IMR-90 (cell line): ENCODE measurements around the gene TFDP2. TPM values are rescaled to one million over a fixed set of nuclear protein-coding genes. Genes with fewer than 3 reads are reported as not detected.

Experiments
- ATAC-seq: fragments of 200-7000 bp; cut with Tn5 transposase; 2 replicates; pipeline ENCODE4 v1.9.1; 2020; ENCODE audit warnings: low read depth, mild to moderate bottlenecking, moderate library complexity
- BruUV-seq: library from RNA; stranded (reverse); fragments of 400-500 nt; replicated peaks from 2 replicates; lab custom pipeline; 2021; lab: Mats Ljungman, UMichigan
- CTCF ChIA-PET: fragments of 300-600 bp; formaldehyde crosslinking; extraction: SDS; loops from one replicate; lab custom pipeline; 2021; ENCODE audit warnings: antibody characterized with exemption; lab: Yijun Ruan, JAX
- POLR2A ChIA-PET: fragments of 300-600 bp; sonication (Branson Sonifier 250); formaldehyde crosslinking; loops from one replicate; lab custom pipeline; 2022; ENCODE audit warnings: antibody characterized with exemption; ENCODE audit not compliant: unreplicated experiment; lab: Charles Lee
- DNase-seq: peaks from one replicate; pipeline ENCODE4 v3.0.0; 2013
- H2AFZ ChIP-seq: replicated peaks from 2 replicates; pipeline ENCODE3; 2013; ENCODE audit warnings: low read length, mild to moderate bottlenecking; ENCODE audit not compliant: poor library complexity
- H2AK5ac ChIP-seq: 2 replicates; pipeline ENCODE4 v1.6.1; 2013; ENCODE audit warnings: low read depth, low read length, inconsistent platforms
- H2AK9ac ChIP-seq: replicated peaks from 2 replicates; pipeline ENCODE3; 2013; ENCODE audit warnings: mild to moderate bottlenecking, low read depth, low read length, moderate library complexity; ENCODE audit not compliant: poor library complexity
- H2BK120ac ChIP-seq: 2 replicates; pipeline ENCODE4 v1.6.1; 2013; ENCODE audit warnings: low read depth, low read length, inconsistent platforms
- H2BK15ac ChIP-seq: 3 replicates; pipeline ENCODE4 v1.6.1; 2013; ENCODE audit warnings: low read depth, low read length, inconsistent platforms
- H2BK20ac ChIP-seq: 2 replicates; pipeline ENCODE4 v1.6.1; 2013; ENCODE audit warnings: low read depth, mild to moderate bottlenecking, inconsistent platforms, low read length, moderate library complexity
- H2BK5ac ChIP-seq: 2 replicates; pipeline ENCODE4 v1.6.1; 2013; ENCODE audit warnings: mild to moderate bottlenecking, low read depth, low read length, inconsistent platforms; ENCODE audit not compliant: poor library complexity, severe bottlenecking
- H3K14ac ChIP-seq: replicated peaks from 2 replicates; pipeline ENCODE4 v1.6.1; 2013; ENCODE audit warnings: low read depth, low read length, inconsistent platforms
- H3K18ac ChIP-seq: 2 replicates; pipeline ENCODE4 v1.6.1; 2013; ENCODE audit warnings: low read depth, low read length, control low read depth
- H3K23ac ChIP-seq: 2 replicates; pipeline ENCODE4 v1.6.1; 2013; ENCODE audit warnings: low read depth, low read length, inconsistent platforms
- H3K27ac ChIP-seq: 2 replicates; pipeline ENCODE4 v1.5.1; 2013; ENCODE audit warnings: mild to moderate bottlenecking, control low read depth, low read length; ENCODE audit not compliant: insufficient read depth
- H3K27me3 ChIP-seq: 2 replicates; pipeline ENCODE4 v1.6.1; 2013; ENCODE audit warnings: low read length; ENCODE audit not compliant: control insufficient read depth, insufficient read depth
- H3K36me3 ChIP-seq: 2 replicates; pipeline ENCODE4 v1.6.1; 2013; ENCODE audit warnings: low read length, mixed read lengths; ENCODE audit not compliant: control insufficient read depth, insufficient read depth
- H3K4ac ChIP-seq: 2 replicates; pipeline ENCODE4 v1.6.1; 2013; ENCODE audit warnings: low read depth, low read length, inconsistent platforms
- H3K4me1 ChIP-seq: 2 replicates; pipeline ENCODE4 v1.6.1; 2013; ENCODE audit warnings: low read length, mixed read lengths; ENCODE audit not compliant: control insufficient read depth, insufficient read depth
- H3K4me2 ChIP-seq: 2 replicates; pipeline ENCODE4 v1.6.1; 2013; ENCODE audit warnings: low read depth, mild to moderate bottlenecking, control low read depth, low read length, moderate library complexity
- H3K4me3 ChIP-seq: 2 replicates; pipeline ENCODE4 v1.5.1; 2013; ENCODE audit warnings: low read depth, mild to moderate bottlenecking, control low read depth, low read length, moderate library complexity; ENCODE audit not compliant: insufficient read depth
- H3K56ac ChIP-seq: 2 replicates; pipeline ENCODE4 v1.6.1; 2013; ENCODE audit warnings: low read length, inconsistent platforms; ENCODE audit not compliant: insufficient read depth; ENCODE audit errors: extremely low read depth
- H3K79me1 ChIP-seq, 2 experiments: 2 replicates each; pipeline ENCODE4 v1.6.1; 2013; ENCODE audit warnings: low read length in 2 of 2, inconsistent platforms in 1 of 2, low read depth in 1 of 2
- H3K9ac ChIP-seq: 2 replicates; pipeline ENCODE4 v1.6.1; 2013; ENCODE audit warnings: low read depth, low read length, control low read depth
- H3K9me1 ChIP-seq: 2 replicates; pipeline ENCODE4 v1.6.1; 2013; ENCODE audit warnings: low read length, inconsistent platforms; ENCODE audit not compliant: insufficient read depth
- H3K9me3 ChIP-seq: 2 replicates; pipeline ENCODE4 v1.6.1; 2013; ENCODE audit warnings: low read length; ENCODE audit not compliant: control insufficient read depth, insufficient read depth
- H4K20me1 ChIP-seq: 2 replicates; pipeline ENCODE4 v1.6.1; 2013; ENCODE audit warnings: low read length, inconsistent platforms; ENCODE audit not compliant: insufficient read depth
- H4K5ac ChIP-seq: 2 replicates; pipeline ENCODE4 v1.6.1; 2013; ENCODE audit warnings: mild to moderate bottlenecking, low read depth, low read length, control low read depth
- H4K8ac ChIP-seq, 2 experiments: 2 replicates each; pipeline ENCODE4 v1.6.1; 2013; ENCODE audit warnings: low read depth in 2 of 2, low read length in 2 of 2, control low read depth in 1 of 2, inconsistent platforms in 1 of 2
- H4K91ac ChIP-seq: 2 replicates; pipeline ENCODE4 v1.6.1; 2013; ENCODE audit warnings: low read depth, low read length, inconsistent platforms; ENCODE audit not compliant: insufficient read depth
- FOS ChIP-seq: fragments of 150-350 bp; IDR thresholded peaks from 2 replicates; pipeline ENCODE4 v1.6.1; 2016; ENCODE audit warnings: low read depth, low read length
- MAFK ChIP-seq: IDR thresholded peaks from 2 replicates; pipeline ENCODE4 v1.6.1; 2012; ENCODE audit warnings: low read depth, low read length, improper control_type of control experiment
- RAD21 ChIP-seq: IDR thresholded peaks from 2 replicates; pipeline ENCODE4 v1.6.1; 2012; ENCODE audit warnings: low read length, improper control_type of control experiment
- RCOR1 ChIP-seq: IDR thresholded peaks from 2 replicates; pipeline ENCODE4 v1.6.1; 2012; ENCODE audit warnings: mild to moderate bottlenecking, low read length, improper control_type of control experiment; ENCODE audit not compliant: insufficient replicate concordance
- WGBS, 2 experiments: methylation state at CpG; one replicate each; pipeline versions ENCODE4 v1.1.5 to v1.1.7; 2013; ENCODE audit warnings: missing lambda C conversion rate in 2 of 2; ENCODE audit not compliant: insufficient read length in 1 of 2; ENCODE audit errors: extremely low coverage in 2 of 2; 5-methylcytosine and 5-hydroxymethylcytosine counted together
- dilution Hi-C: fragments of 300-500 bp; cut with HindIII; formaldehyde crosslinking; loops from one replicate; pipeline ENCODE4 v1.14.3; 2018; ENCODE audit warnings: low sequenced_read_pairs; ENCODE audit not compliant: unreplicated experiment
- in situ Hi-C: fragments of 300-500 bp; cut with MboI; formaldehyde crosslinking; loops from 3 replicates; pipeline ENCODE4 v1.14.3; 2019; ENCODE audit warnings: low sequenced_read_pairs, inconsistent platforms, mixed read lengths
- intact Hi-C: fragments of 100-400 bp; cut with micrococcal nuclease; formaldehyde crosslinking; loops from 2 replicates; pipeline ENCODE4 v1.10.0; 2022
- polyA plus RNA-seq, 3 experiments: library from polyadenylated mRNA; depleted of rRNA; stranded (reverse); fragments of >200 nt; gene quantifications; 2 replicates each; pipeline ENCODE4 v1.2.3, GENCODE V29; 2012; ENCODE audit warnings: low replicate concordance in 1 of 3
- total RNA-seq: library from RNA; depleted of rRNA; stranded (reverse); fragments of >200 nt; gene quantifications from 2 replicates; pipeline ENCODE4 v1.2.3, GENCODE V29; 2012
- TF ChIP-seq, protein P1 (sequence below): fragments of 150-350 bp; IDR thresholded peaks from 2 replicates; pipeline ENCODE4 v1.6.1; 2017; ENCODE audit warnings: mild to moderate bottlenecking, antibody characterized with exemption, low read length, low read depth
- TF ChIP-seq, protein P2 (sequence below): fragments of 150-350 bp; IDR thresholded peaks from 2 replicates; pipeline ENCODE4 v1.6.1; 2016; ENCODE audit warnings: low read depth, mild to moderate bottlenecking, low read length, moderate library complexity, borderline replicate concordance
- TF ChIP-seq, protein P3 (sequence below): conservative IDR thresholded peaks from 2 replicates; pipeline ENCODE4 v1.5.1; 2012; ENCODE audit warnings: mild to moderate bottlenecking, low read depth, low read length, improper control_type of control experiment

Gene TFDP2
- total and polyA plus RNA-seq, 2 of the 4 experiments (the other 2 are of a cell fraction): 10.7 to 23.7 TPM

DNA sequence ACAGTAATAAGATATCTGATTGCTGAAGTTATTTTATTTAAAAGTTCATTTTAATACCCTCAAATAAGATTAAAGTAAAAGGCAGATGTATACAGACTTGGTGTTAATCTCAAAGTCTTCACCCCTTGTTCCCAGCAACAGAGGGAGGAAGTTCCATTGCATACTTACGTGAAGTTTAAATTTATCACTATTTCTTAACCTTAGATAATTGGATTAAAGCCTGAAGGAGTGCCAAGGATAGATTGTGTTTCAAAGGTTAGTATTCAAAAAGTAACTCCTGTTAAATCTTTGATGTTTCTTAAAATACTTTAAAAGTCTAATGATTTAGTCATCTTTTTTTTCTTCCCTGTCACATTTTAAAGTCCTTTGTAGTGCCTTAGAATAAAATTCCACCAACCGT is 233.6 kb downstream of the TFDP2 start:
- peaks cover 16% of the 10 kb centered on the region for H3K36me3 ChIP-seq
- no peak for ATAC-seq
- intact Hi-C loops: no loop called here
- no peaks in the 10 kb centered on the region for H3K9me3 ChIP-seq
- H4K91ac ChIP-seq: no peak overlapping the region
- no peak overlapping the region for H3K14ac ChIP-seq
- no peak overlapping the region for H2BK20ac ChIP-seq
- H2BK15ac ChIP-seq: no peak overlapping the region
- in situ Hi-C loops: loop anchor here (10.0 kb wide), 1 partner anchor 321 kb away; no protein-coding TSS in a partner anchor
- WGBS, 2 experiments: no CpG with 5 or more reads among the region's 2 CpGs
- no peak overlapping the region for H4K8ac ChIP-seq
- no peak overlapping the region for H3K27ac ChIP-seq
- H4K5ac ChIP-seq: no peak overlapping the region
- H4K20me1 ChIP-seq: no peaks in the 10 kb centered on the region; the same call in none of the 2 replicates
- H3K4me2 ChIP-seq: no peak overlapping the region
- H3K23ac ChIP-seq: no peak overlapping the region
- H2BK5ac ChIP-seq: no peak overlapping the region
- H2AFZ ChIP-seq: no peak overlapping the region
- dilution Hi-C loops: no loop called here
- H2AK5ac ChIP-seq: no peak overlapping the region
- no peak overlapping the region for H3K9ac ChIP-seq
- peaks cover 2% of the 10 kb centered on the region for H3K4me1 ChIP-seq
- H3K18ac ChIP-seq: no peak overlapping the region
- no peak overlapping the region for H2AK9ac ChIP-seq
- POLR2A ChIA-PET: no interaction called here
- DNase-seq: no peak
- CTCF ChIA-PET: interaction anchor here (1.2 kb wide), 1 partner anchor 9 kb away, joined by 3 read pairs; no protein-coding TSS in a partner anchor
- peaks cover 8% of the 10 kb centered on the region for H3K9me1 ChIP-seq
- TF ChIP-seq MAFK (no peak), RAD21 (no peak), RCOR1 (no peak), FOS (no peak)
- TF ChIP-seq, protein P1, sequence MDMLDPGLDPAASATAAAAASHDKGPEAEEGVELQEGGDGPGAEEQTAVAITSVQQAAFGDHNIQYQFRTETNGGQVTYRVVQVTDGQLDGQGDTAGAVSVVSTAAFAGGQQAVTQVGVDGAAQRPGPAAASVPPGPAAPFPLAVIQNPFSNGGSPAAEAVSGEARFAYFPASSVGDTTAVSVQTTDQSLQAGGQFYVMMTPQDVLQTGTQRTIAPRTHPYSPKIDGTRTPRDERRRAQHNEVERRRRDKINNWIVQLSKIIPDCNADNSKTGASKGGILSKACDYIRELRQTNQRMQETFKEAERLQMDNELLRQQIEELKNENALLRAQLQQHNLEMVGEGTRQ: no peak
- TF ChIP-seq, protein P2, sequence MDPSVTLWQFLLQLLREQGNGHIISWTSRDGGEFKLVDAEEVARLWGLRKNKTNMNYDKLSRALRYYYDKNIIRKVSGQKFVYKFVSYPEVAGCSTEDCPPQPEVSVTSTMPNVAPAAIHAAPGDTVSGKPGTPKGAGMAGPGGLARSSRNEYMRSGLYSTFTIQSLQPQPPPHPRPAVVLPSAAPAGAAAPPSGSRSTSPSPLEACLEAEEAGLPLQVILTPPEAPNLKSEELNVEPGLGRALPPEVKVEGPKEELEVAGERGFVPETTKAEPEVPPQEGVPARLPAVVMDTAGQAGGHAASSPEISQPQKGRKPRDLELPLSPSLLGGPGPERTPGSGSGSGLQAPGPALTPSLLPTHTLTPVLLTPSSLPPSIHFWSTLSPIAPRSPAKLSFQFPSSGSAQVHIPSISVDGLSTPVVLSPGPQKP: no peak
- TF ChIP-seq, protein P3, sequence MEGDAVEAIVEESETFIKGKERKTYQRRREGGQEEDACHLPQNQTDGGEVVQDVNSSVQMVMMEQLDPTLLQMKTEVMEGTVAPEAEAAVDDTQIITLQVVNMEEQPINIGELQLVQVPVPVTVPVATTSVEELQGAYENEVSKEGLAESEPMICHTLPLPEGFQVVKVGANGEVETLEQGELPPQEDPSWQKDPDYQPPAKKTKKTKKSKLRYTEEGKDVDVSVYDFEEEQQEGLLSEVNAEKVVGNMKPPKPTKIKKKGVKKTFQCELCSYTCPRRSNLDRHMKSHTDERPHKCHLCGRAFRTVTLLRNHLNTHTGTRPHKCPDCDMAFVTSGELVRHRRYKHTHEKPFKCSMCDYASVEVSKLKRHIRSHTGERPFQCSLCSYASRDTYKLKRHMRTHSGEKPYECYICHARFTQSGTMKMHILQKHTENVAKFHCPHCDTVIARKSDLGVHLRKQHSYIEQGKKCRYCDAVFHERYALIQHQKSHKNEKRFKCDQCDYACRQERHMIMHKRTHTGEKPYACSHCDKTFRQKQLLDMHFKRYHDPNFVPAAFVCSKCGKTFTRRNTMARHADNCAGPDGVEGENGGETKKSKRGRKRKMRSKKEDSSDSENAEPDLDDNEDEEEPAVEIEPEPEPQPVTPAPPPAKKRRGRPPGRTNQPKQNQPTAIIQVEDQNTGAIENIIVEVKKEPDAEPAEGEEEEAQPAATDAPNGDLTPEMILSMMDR: no peak
- H3K56ac ChIP-seq: no peak overlapping the region
- H3K79me1 ChIP-seq: peaks cover 5 to 20% of the 10 kb centered on the region in 2 experiments; a peak in 3 of 4 replicates
- no peak overlapping the region for H3K4me3 ChIP-seq
- H3K4ac ChIP-seq: no peak overlapping the region
- BruUV-seq: no TSS peak
- H2BK120ac ChIP-seq: no peak overlapping the region
- H3K27me3 ChIP-seq: no peaks in the 10 kb centered on the region
